GM19324 (cell line): ENCODE measurements around the gene NPHP4.
"Not testable (repeated sequence)": the region's sequence is repeated elsewhere in the genome, so short reads cannot be mapped to it uniquely, and the experiment has no call there.

Experiments
- ATAC-seq: cut with Tn5 transposase; IDR thresholded peaks from one replicate; pipeline ENCODE4 v1.9.1; 2021; ENCODE audit warnings: mild to moderate bottlenecking, moderate library complexity; ENCODE audit not compliant: unreplicated experiment, low FRiP score

NPHP4 gene

DNA sequence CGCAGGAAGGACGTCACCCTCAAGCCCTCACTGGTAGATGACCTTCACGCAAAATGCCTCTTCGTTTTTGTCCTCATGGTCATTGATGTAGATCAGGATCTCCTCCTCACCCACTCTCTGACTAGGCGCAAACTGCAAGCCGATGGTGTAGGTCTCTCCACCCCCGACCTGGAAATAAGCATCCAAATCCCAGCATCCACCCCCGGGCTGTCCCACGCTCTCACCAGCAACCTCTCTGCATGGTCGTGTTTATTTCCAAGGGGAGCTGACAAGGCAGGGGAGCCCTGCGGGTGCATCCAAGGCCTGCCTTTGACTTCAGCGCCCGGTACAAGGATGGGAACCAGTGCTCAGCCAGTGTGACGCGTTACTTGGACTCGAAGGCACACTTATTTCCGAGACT lies 129.0 kb downstream of the NPHP4 start:
- no peak for ATAC-seq

DNA sequence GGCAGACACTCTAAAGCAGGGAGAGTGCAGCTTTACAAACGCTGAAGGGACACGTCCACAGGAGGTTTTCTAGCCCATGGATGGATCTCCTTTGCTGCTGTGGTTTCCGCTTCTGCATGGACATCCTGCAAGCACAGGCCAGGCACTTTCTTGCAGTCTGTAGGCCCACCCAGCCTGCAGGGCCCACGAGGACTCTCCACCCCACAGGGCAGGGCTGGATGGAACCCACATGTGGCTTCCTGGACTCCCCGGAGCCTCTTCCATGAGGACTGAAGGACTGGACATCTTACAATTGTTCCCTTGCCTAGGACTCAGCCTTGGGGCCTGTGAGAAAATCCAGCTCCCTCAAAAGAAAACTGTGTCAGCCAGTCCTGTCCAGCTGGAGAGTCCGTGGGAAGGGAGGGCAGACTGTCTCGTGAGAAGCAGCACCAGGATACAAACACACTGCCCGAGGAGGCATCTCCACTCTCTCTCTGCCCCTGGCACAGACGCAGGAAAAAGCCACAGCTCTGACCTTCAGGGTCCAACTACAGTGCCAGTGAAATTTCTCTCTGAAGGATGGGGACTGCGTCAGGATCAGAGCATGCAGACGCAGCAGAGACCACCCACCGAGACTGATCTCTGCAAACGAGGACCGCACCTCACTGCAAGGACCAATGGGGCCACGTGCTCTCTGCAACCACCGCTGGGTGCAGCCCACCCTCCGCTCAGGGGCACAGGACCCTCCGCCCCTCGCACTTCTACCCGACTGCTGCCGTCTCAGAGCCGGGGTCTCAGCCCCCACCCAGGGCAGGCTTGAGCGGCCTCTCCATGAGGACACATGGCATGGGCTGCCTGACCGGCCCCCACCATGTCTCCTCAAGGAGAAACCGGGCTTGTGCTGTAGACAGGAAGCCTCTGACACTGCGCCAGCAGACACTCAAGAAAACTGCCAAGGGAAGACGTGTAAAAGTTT lies 130.1 kb downstream of the NPHP4 start:
- ATAC-seq = no peak

DNA sequence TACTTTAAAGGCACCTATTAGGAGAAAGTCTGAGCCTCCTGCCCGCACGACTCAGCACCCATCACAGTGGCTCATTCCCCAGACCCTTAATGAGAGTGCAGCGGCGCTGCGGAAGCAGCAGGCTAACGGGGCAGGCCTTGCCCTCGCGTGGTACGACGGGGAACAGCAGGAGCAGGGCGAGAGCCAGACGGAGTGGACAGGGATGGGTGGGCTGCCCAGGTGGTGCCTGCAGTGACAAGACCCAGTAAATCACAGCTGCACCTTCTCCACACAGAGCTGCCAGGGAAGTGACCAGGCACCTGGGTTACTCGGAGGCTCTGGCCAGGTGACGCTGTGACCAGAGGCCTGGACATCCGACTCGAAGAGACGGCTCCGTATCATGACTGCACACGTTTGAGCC lies 131.9 kb downstream of the NPHP4 start:
- ATAC-seq = no peak

DNA sequence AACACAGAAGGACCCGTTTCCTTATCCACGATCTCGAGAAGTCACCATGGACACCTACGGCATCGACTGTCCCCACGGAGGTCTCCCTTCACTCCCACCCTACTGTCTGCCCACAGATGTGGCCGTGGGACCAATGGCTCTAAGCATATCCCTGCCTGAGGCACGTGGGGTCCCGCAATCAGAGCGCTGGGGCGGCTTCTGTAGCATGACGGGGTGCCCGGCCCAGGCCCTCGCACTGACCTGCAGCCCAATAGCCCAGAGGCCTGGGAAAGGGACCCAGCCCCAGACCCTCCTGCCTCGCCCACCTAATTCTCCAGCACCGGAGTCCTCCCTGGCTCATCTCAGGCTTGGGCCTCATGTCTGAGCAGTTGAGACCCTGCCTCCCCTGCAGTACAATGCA lies 132.5 kb downstream of the NPHP4 start:
- no peak for ATAC-seq

DNA sequence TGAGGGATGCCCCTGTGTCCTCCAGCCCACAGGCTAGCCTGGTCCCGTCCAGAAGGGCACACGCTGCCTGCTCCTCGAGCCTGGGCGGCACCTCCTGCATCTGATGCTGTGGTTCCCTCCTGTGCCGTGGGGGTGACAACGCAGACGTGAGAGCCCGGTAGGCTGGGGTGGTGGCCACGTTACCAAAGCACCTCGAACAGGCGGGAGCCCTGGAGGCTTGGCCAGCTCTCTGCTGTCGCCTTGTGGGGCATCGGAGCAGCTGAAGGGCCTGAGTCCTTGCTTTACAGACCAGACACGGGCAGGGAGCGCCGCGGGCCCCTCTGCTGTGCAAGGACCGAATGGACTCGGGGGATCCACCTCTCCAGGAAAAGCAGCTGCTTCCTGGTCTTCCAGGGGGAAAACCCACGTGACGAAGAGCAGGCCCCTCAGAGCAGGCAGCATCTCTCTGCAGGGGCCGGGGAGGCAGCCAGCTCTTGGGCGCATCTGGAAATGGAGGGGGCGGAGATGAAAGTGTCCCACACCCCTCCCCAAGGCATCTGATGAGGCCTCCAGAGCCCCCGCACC lies 133.3 kb downstream of the NPHP4 start:
- ATAC-seq = no peak

DNA sequence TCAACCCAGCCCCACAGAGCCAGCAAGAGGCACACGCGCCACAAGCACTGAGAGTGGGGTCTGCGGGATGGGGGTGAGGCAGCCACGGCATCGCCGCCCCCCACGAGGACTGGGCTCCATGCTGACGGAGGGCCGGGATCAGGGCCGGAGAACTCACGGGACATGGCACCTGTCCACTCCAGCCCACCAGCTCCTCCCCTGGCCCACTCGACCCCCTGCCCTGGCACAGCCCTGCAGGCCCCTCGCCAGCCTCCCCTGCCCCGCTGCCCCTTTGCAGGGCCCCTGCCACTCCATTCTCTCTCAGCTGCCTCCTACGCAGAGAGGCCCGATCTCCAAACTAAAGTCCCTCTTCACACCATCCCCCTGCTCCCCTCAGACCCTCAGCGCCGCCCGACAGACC lies 134.0 kb downstream of the NPHP4 start:
- no peak for ATAC-seq

DNA sequence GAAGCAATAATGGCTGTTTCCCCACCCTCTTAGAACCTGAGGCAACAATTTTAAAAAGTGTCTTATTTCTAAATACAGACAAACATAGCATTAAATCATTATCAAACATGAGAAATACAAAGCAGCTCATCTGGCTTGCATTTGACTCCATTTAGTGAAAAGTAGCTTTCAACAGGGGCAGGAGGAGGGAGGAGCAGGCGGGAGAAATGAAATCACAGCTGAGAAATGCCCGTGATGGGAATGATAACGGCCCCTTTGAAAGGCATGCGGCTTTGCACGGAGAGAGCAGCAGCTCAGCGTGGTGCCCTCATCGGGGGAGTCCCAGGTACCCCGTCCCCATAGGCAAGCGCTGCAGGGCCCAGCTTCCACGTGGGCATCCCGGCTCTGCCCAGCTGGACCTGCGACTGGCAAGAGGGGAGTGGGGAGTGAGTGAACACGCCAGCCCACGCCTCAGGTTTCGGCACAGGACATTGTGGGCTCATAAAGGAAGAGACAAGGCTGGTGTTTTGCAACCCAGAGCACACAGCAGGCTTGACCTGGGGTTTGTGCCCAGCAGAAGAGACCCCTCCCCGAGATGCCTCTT lies 134.6 kb downstream of the NPHP4 start:
- no peak for ATAC-seq

DNA sequence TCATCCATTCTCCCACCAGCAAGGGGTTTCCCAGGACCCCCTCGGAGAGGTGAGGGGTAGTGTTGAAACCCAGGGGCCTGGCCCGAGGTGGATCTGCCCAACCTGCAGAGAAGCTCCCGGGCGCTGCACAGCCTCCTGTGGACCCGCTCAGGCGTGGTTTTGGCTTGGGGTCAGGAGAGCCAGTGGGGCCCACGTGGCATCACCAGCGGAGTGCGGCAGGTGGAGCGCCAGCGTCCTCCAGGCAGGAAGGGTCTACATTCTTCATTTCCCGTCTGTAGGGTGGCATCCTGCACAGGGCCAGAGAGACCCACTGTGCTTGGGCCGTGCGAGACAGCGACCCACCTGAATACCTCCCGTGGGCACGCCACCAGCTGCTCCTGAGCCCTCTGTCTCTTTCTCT lies 135.2 kb downstream of the NPHP4 start:
- no peak for ATAC-seq

DNA sequence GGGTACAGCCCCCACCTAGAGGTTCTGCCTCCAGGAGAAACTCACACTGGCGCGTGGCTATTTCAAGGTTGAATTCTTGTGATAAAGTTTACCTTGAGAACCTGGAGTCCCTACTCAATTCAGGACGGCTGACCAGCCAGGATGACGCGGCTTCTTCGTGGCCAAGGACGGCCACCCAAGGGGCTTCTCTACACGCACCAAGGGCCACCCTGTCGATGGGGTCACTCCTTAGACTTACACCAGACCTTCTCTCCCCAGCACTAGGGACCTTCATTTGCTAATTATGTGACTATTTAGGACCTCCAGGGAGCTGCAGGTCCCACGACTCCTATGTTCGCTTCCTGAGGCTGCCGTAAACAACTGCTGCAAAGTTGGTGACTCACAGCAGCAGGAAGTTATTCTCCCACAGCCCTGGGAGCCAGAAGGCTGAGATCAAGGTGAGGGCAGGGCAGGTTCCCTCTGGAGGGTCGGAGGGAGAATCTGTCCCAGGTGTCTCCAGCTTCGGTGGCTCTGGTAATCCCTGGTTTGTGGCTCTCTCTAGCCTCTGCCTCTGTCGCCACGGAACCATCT lies 135.9 kb downstream of the NPHP4 start:
- no peak for ATAC-seq

DNA sequence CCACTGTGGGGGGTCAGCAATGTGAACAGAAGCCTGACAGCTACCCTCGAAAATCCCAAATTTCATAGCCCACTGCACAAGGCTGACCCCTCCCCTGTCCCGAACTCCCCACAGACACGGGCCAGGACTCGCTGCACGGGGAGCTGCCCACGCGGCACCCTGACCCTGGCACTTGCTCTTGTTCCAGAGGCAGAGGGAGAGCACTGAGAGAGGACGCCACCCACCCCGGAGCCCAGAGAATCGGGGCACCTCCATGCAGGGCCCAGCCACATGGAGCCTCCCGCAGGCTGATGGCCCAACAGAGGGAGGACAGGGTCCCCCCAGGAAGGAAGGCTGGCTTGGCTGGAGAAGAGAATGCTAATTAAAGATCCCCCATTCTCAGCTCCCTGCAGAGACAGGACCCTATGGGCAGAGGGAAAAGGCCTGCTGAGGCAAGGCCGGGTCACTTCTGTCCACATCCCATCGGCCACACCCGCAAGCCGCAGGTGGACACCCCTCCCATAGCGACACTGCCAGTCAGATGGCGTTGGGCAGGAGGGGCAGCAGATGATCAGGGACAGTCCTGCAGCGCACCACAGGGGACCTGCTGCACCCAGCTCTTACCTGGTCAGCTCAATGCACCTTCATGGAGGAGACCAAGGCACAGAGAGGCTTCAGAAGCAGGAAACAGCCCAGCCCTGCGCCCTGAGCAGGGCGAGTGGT lies 136.9 kb downstream of the NPHP4 start:
- ATAC-seq = no peak

DNA sequence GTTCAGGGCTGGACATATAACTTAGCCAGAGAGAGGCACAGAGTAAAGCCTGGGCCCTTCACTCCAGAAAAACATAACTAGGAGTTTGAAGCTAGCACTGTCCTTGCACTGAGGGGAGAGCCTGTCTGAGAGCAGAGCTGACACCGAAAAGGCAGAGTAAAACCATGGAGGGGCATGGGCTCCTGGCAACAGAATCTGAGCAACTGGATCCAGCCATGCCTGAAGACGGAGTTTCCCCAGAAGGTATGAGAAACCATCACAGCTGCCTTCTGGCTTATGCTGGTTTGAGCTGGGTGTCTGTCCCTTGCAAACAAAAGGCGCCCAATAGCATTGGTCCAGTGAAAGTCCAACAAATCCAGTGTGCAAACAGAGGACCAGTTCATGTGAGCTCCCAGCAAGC lies 137.5 kb downstream of the NPHP4 start:
- no peak for ATAC-seq

DNA sequence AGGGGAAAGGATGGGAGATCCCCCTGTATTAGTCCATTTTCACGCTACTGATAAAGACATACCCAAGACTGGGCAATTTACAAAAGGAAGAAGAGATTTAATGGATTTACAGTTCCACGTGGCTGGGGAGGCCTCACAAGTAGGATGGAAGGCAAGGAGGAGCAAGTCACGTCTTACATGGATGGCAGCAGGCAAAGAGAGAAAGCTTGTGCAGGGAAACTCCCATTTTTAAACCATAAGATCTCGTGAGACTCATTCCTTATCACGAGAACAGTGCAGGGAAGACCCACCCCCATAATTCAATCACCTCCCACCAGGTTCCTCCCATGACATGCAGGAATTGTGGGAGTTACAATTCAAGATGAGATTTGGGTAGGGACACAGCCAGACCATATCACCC lies 138.4 kb downstream of the NPHP4 start:
- ATAC-seq = not testable (repeated sequence)

DNA sequence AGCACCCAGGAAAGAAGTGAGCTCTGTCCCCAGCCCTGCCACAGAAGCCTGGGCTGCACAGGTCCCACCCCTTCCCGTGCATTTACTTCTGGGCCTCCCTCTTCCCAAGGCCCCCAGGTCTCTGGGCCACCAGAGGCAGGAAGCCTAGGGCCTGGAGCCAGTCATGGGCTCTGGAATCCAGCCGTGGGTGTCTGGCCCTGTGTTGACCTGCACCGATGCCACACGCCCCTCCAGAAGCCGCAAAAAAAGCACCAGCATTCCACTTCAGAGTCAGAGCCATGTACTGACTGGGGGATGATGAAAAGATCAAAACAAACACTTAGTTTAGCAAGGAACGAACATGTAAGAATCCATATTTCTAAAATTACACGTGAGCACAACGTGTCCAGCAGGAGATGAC lies 141.7 kb downstream of the NPHP4 start:
- no peak for ATAC-seq

DNA sequence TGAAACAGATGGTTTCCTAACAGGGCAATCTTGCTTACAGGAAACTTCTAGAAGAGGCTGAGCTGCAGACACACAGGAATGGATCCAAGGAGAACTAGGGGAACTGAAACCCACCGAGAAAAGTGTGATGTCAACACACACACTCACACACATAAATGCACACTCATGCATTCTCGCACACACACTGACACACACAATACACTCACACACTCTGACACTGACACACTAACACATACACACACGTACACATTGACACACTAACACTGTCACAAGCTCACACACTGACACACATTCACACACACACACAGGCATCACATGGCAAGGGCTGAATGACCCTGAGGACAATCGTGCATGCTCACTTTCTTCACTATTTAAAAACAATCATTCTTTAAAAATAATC lies 142.7 kb downstream of the NPHP4 start:
- no peak for ATAC-seq

DNA sequence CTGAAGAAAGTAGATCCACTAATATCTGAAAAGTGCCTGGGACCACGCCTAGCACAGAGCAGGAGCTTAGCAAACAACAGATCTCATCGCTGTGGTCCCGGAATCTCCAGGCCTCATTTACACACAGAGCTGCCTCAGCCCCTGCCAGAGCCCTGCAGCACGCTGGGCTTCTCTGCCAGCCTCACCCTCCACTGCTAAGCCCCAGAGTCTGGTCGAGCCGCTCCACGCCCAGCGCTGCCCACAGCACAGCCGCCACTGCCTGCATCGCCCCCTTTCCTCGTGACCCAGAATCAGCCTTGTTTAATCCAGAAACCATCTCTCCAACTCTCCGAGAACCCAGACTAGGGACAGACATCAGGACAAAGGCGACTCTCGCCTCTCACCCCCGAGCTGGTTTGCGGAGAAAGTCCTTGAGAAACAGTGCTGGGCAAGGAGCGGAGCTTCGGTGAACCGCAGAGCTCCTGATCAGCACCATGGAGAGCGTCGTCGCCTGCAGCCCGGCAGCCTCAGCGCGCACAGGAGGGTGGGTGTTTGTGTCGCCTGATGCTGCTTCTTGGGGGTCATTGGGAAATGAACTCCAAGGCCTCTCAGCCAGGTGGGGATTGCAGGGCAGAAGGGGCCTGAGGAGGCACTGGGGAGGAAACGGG lies 145.1 kb downstream of the NPHP4 start:
- no peak for ATAC-seq

DNA sequence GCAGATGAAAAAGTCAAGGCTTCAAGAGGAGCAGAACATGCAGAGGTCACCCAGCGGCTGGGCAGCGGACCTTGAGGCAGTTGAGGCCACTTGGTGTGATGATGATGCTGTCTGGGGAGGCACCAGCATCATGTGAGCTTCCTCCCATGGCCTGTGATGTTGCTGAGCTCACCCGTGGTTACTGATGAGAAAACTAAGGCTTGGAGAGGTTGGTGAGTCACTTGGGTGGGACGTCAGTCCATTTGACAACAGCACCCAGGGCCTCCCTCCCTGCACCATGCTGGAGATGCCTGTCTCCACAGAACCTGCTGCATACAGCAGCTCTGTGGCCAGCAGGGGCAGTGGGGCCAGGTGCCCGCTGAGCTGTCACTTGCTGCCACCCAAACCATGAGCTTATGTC lies 146.8 kb downstream of the NPHP4 start:
- ATAC-seq = no peak

DNA sequence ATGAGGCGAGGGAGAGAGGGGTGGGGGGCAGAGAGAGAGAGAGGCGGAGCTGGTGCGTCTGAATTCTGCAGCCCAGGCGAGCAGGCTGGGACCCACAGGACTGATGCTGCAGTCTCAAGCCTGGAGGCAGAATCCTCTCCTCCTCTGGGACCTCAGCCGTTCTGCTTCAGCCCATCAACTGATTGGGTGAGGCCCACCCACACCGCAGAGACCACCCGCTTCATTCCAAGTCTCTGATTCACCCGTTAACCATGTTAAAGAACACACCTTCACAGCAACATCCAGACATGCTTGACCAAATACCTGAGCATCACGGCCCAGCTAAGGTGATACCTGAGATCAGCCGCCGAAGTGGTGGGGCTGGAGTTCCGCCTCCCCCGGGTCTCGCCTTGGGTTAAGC lies 147.8 kb downstream of the NPHP4 start:
- no peak for ATAC-seq

DNA sequence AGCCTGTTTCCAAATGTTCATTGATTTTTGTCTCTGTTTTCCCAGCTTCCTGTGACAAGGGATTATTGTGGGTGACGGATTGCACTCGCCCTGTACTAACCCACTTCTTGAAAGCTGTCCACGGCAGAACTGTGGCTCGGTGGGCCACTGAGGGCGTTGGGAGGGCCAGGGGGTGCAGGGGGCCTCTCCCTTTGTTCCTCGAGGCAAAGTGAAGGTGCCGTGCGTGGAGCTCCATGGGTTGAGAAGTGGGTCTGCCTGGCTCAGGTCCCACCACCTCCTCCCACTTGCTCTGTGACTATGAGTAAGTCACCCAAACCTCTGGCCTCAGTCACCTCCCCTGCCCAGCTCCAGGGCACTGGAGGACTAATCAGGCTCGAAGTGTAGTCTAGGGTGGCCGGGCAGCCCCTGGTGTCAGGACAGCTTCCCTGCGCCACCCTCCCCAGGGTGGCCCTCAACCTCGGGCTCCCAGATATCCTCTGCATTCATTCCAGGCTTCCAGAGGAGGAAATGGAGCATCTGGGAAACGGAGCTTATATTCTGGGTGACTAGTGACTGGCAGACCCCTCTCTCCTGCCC lies 148.6 kb downstream of the NPHP4 start:
- no peak for ATAC-seq

DNA sequence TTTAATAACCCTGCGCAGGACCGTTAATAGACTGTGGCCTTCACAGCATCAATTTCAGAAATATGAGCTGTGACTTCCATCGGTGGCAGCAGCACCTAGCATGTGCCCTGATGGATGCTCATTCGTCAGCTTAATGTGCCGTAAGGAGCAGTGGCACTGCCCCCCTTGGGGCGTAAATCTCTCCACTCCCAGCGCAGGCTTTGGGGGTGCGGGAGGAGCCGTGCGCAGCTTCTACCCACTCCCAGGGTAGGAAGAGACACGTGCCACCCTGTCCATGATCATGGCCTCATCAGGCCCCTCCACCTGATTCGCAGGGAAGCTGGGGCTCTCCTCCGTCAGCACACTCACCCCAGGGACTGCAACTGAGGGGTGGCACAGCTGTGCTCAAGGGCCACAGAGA lies 149.5 kb downstream of the NPHP4 start:
- ATAC-seq = no peak

DNA sequence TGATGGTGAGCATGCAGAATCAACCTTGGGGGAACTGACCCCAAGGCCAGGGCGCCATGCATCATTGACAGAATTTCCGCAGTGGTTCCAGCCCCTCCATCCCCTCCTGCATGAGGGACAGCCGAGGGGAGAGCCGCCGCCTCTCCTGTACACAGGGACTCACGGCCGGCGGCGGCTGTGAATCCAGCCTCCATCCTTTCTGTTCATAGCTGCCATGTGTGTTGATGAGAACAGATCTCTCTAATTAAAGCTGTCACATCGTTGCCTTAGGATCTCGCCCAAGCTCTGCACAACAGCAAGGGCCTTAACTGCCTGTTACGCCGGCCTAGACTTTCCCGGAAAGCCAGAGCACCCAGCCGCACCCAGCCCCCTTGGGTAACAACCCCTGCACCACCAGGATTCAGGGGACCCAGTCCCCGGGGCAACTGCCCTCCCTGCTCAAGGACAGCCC lies 151.6 kb downstream of the NPHP4 start:
- no peak for ATAC-seq
